IPS-15b (cell line): ENCODE data around the gene GLIPR1L2.

Source experiments
- H3K27me3 ChIP-seq: one replicate; pipeline ENCODE4 v1.6.1; 2013; ENCODE audit warnings: low read length; ENCODE audit not compliant: control insufficient read depth, insufficient read depth
- H3K36me3 ChIP-seq: one replicate; pipeline ENCODE4 v1.6.1; 2013; ENCODE audit warnings: low read length; ENCODE audit not compliant: control insufficient read depth, insufficient read depth
- H3K4me1 ChIP-seq: one replicate; pipeline ENCODE4 v1.6.1; 2013; ENCODE audit warnings: mild to moderate bottlenecking, low read length; ENCODE audit not compliant: control insufficient read depth, insufficient read depth
- H3K4me3 ChIP-seq: one replicate; pipeline ENCODE4 v1.5.1; 2013; ENCODE audit warnings: low read depth, low read length
- H3K9ac ChIP-seq: one replicate; pipeline ENCODE4 v1.6.1; 2013; ENCODE audit warnings: low read depth, mild to moderate bottlenecking, low read length
- H3K9me3 ChIP-seq: one replicate; pipeline ENCODE4 v1.6.1; 2013; ENCODE audit warnings: mild to moderate bottlenecking, low read length; ENCODE audit not compliant: control insufficient read depth, insufficient read depth

GLIPR1L2 gene

DNA sequence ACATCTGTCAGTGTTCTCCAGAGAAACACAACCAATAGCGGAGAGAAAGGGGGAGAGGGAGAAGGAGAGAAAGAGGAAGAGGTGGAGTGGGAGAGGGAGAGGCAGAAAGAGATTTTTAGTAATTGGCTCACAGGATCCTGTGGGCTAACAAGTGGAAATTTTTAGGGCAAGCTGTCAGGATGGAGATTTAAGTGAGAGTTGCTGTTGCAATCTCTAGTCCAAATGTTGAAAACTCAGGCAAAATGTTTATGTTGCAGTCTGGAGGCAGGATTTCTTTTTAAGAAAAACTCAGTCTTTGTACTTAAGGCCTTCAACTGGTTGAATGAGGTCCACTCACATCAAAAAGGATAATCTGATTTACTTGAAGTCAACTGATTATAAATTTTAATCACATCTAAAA, 12.5 kb upstream of the GLIPR1L2 start:
- Histone ChIP-seq H3K4me1 (no peaks in the 10 kb centered on the region), H3K4me3 (no peak overlapping the region), H3K36me3 (no peaks in the 10 kb centered on the region), H3K9ac (no peak overlapping the region), H3K27me3 (no peaks in the 10 kb centered on the region), H3K9me3 (no peaks in the 10 kb centered on the region)

DNA sequence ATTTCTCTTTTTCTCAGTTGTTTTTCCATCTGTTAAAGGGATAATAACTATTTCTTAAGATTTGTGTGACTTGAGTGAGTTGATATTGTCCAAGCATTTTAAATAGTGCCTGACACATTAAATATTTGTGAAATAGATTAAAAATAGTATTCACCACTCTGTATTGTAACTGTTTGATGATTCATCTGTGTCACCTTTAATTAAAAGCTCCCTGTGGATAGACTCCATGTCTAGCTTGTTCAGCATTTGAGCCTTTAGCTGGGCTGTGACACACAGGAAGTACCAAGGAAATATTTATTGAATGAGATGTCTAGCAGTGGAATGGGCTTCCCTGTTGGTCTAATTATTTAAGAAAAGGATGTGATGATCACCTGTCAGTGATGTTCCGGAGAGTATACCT, 1.8 kb upstream of the GLIPR1L2 start:
- no peak overlapping the region for H3K9ac ChIP-seq
- H3K4me3 ChIP-seq: no peak overlapping the region
- peaks cover 6% of the 10 kb centered on the region for H3K4me1 ChIP-seq
- H3K36me3 ChIP-seq: no peaks in the 10 kb centered on the region
- no peaks in the 10 kb centered on the region for H3K27me3 ChIP-seq
- H3K9me3 ChIP-seq: no peaks in the 10 kb centered on the region

DNA sequence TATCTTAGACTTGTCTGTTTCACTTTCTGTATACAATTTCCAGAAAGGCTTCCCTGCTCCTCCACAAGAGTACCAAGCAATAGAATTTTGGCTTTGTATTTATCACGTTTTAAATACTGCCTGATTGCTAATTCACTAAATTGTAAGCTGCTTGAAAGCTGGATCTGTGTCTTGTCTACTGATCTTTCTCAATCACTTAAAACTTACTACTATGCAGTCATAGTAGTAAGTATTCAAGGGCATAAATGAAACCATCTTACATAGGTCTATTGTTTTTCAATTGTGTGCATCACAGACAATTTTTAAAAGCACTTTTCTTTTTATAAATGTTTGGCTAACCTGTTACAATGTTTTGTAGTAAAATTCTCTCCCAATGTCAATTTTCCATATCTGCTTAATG, 1.2 kb upstream of the GLIPR1L2 start:
- no peaks in the 10 kb centered on the region for H3K36me3 ChIP-seq
- H3K27me3 ChIP-seq: no peaks in the 10 kb centered on the region
- peaks cover 6% of the 10 kb centered on the region for H3K4me1 ChIP-seq
- H3K9ac ChIP-seq: no peak overlapping the region
- H3K9me3 ChIP-seq: no peaks in the 10 kb centered on the region
- H3K4me3 ChIP-seq: no peak overlapping the region

DNA sequence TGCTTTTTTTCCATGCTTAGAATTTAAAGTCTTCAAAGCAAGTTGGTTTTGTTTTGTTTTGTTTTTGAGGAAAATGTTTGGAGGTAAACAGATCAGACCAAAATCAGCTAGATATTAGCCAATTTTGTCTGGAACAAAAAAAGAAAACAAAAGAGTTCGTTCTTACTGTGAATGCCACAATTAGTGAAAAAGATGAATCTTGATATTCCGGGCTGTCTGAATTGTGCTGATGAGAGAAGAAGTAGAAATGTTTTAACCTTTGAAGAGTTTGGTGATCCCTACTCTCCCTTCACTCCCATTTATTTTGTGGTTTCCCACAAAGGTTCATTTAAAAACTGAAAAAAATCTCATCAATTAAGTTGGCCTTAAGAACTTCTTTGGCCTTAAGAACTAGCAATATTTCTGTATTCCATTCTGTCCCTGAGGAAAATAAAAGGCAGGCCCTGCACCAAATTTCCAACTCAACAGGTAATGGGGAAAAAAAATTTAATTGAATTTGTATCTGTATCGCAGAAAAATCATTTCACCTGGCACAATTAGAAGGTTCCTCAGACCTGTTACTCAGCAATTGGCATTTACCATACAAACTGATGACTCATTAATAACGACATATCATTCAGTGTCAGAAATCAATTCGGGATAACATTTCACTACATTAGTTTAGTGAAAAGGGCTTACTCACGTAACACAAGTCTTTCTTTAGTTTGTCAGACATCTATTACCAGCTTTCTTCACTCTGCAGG, 562 bp upstream of the GLIPR1L2 start:
- no peak overlapping the region for H3K9ac ChIP-seq
- H3K4me3 ChIP-seq: peak overlapping the region; percentile 24
- no peaks in the 10 kb centered on the region for H3K9me3 ChIP-seq
- peaks cover 6% of the 10 kb centered on the region for H3K4me1 ChIP-seq
- H3K27me3 ChIP-seq: no peaks in the 10 kb centered on the region
- no peaks in the 10 kb centered on the region for H3K36me3 ChIP-seq

DNA sequence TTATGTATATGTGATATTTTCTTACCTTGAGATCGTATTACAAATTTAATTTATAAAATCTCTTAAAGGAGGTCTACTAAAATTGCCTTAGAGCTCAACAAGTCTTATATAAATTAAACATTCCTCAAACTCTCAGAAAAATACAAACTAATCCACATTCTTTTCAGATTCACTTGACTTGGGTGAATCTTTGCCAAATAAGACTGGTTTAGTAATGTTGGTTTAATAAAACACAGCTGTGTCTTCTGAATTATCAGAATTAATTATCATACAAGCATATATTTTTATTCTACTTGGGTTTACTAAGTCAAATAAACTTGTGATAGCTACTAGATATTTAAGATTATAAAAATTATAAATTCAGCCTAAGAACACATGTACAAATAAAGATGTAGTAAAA, 13.3 kb downstream of the GLIPR1L2 start:
- Histone ChIP-seq H3K36me3 (no peaks in the 10 kb centered on the region), H3K27me3 (no peaks in the 10 kb centered on the region), H3K4me3 (no peak overlapping the region), H3K9me3 (no peaks in the 10 kb centered on the region), H3K4me1 (no peaks in the 10 kb centered on the region), H3K9ac (no peak overlapping the region)

DNA sequence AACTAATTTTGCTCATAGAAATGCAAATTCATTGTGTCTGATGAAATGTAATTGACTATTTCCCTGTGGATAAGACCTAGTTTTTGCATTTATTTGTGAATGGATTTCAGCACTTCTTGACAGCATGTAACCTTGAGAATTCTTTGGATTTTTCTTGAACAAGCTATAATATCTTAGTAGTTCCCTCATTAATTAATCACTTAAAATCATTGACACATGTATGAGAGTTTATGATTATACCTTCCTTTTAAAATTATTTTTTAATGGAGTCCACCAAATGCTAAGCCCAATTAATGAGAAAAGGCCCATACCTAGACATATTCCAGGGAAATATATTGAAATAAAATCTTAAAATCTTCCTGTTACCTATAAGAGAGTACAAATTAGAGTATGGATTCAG, 16.8 kb downstream of the GLIPR1L2 start:
- no peaks in the 10 kb centered on the region for H3K9me3 ChIP-seq
- no peak overlapping the region for H3K4me3 ChIP-seq
- no peaks in the 10 kb centered on the region for H3K27me3 ChIP-seq

DNA sequence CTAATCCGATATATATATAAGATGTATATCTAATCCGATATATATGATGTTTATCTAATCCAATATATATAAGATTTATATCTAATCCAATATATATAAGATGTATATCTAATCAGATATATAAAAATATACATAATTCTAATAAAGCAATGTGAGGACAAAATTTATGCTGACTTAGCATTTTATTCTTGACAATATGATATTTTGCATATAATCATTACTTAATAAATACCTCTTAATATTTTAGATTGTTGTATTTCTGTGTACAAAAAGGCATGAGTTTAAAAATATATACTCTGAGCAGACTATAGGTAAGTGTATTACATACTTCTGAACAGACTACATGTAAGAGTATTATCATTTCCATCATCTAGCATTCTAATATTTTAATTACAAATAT, 18.9 kb downstream of the GLIPR1L2 start:
- Histone ChIP-seq H3K4me1 (no peaks in the 10 kb centered on the region), H3K36me3 (no peaks in the 10 kb centered on the region), H3K4me3 (no peak overlapping the region), H3K27me3 (no peaks in the 10 kb centered on the region), H3K9ac (no peak overlapping the region), H3K9me3 (no peaks in the 10 kb centered on the region)

More for the DNA sequence above, 16.8 kb downstream of the GLIPR1L2 start:
- Histone ChIP-seq H3K4me1 (no peaks in the 10 kb centered on the region), H3K9ac (no peak overlapping the region), H3K36me3 (no peaks in the 10 kb centered on the region)

DNA sequence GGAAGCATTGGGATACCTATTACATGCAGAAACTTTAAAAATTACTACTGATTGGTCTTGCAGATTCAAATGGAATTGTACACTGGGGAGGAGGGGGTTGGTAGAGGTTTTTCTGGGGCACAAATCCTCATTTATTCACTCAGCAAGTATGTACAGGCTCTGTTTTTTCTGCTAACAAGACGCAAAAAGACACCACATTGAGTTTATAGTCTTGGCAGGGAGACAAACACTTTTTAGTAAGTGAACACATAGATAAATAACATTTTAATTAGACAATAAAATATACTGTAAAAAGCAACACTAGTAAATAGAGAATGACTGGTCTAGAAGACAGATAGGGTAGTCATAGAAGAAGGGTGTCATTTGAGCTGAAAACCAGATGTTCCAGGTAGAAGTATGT, 23.8 kb downstream of the GLIPR1L2 start:
- H3K27me3 ChIP-seq: no peaks in the 10 kb centered on the region
- no peaks in the 10 kb centered on the region for H3K36me3 ChIP-seq
- H3K4me3 ChIP-seq: no peak overlapping the region
- no peaks in the 10 kb centered on the region for H3K9me3 ChIP-seq
- no peaks in the 10 kb centered on the region for H3K4me1 ChIP-seq
- H3K9ac ChIP-seq: no peak overlapping the region

DNA sequence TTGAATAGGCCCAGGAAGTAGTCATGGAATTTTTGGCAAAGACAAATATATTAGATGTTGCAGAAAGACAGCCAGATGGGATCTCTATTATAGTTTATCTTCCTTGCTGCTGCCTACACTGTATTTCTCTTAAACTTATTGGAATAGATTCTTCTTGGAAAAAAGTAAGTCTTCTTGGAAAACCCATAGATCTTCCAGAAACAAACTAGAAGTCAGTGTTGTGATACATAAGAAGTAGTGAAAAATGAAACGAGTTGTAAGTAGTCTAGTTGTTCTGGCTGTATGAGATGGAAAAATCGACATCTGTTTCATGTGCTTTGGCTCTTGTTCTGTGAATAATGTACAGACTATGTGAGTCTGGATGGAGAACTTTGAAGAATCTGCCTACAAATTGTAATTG, 29.0 kb downstream of the GLIPR1L2 start:
- Histone ChIP-seq H3K36me3 (no peaks in the 10 kb centered on the region), H3K4me3 (no peak overlapping the region), H3K9ac (no peak overlapping the region), H3K4me1 (no peaks in the 10 kb centered on the region), H3K27me3 (no peaks in the 10 kb centered on the region), H3K9me3 (no peaks in the 10 kb centered on the region)

DNA sequence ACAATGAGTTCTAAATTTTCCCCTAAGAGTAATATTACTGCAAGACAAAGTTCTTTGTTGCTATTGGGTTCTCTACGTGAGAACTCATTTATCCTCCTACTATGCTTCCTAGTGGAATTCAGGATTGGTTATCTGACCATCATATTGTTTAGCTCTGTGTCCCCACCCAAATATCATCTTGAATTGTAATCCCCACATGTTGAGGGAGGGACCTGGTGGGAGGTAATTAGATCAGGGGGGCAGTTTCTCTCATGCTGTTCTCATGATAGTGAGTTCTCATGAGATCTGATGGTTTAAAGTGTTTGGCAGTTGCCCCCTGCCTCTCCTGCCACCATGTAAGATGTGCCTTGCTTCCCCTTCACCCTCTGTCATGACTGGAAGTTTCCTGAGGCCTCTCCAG, 36.6 kb downstream of the GLIPR1L2 start:
- H3K27me3 ChIP-seq: no peaks in the 10 kb centered on the region
- H3K9me3 ChIP-seq: peaks cover 2% of the 10 kb centered on the region

DNA sequence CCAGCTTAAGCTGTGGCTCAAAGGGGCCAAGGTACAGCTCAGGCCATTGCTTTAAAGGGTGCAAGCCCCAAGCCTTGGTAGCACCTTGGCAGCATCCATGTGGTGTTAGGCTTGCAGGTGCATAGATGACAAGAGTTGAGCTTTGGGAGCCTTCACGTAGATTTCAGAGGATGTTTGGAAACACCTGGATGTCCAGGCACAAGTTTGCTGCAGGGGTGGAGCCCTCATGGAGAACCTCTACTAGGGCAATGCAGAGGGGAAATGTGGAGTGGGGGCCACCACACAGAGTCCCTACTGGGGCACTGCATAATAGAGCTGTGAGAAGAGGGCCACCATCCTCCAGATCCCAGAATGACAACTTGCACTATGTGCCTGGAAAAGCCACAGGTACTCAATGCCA, 37.9 kb downstream of the GLIPR1L2 start:
- Histone ChIP-seq H3K4me3 (no peak overlapping the region), H3K27me3 (no peaks in the 10 kb centered on the region), H3K4me1 (no peaks in the 10 kb centered on the region), H3K9ac (no peak overlapping the region), H3K36me3 (no peaks in the 10 kb centered on the region), H3K9me3 (peaks cover 2% of the 10 kb centered on the region)

More for the DNA sequence above, 36.6 kb downstream of the GLIPR1L2 start:
- no peaks in the 10 kb centered on the region for H3K36me3 ChIP-seq
- H3K9ac ChIP-seq: no peak overlapping the region
- H3K4me3 ChIP-seq: no peak overlapping the region
- H3K4me1 ChIP-seq: no peaks in the 10 kb centered on the region

DNA sequence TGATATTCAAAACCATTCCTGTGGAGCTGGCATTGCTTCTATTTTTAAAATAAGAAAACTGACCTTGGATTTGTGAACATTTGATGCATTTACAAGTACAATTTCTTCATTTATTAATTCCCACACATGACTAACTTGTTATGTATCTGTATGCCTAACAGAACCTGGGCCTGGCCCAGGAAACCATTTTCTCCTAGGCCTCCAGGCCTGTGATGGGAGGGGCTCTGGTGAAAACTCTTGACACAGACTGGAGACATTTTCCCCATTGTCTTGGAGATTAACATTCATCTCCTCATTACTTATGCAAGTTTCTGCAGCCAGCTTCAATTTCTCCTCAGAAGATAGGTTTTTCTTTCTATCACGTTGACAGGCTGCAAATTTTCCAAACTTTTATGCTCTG, 42.0 kb downstream of the GLIPR1L2 start:
- Histone ChIP-seq H3K36me3 (no peaks in the 10 kb centered on the region), H3K4me1 (no peaks in the 10 kb centered on the region), H3K4me3 (no peak overlapping the region), H3K27me3 (no peaks in the 10 kb centered on the region), H3K9me3 (peaks cover 2% of the 10 kb centered on the region), H3K9ac (no peak overlapping the region)
